GM12801 (cell line): Measurements from ENCODE around the gene RNASET2.

ENCODE experiments used
- TF ChIP-seq, protein P1 (sequence below): IDR thresholded peaks from one replicate; pipeline ENCODE4 v1.5.1; 2011; ENCODE audit warnings: control low read depth; ENCODE audit not compliant: insufficient read length; ENCODE audit errors: extremely low read depth

Gene RNASET2

DNA sequence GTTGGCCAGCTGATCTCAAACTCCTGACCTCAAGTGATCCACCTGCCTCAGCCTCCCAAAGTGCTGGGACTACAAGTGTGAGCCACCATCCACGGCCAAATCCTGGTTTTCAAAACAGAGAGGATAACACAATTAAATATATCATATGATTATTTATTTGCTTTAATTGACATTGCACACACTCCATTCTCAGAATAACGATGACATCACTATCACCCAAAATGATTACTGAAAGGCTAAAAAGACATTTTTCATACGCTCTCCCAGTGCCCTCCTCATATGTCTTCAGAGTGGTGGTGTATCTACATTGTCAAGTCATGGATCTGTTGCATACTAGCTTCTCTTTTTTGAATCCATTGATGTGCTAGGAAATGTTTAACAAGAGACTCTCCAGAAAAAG, 24.4 kb upstream of the RNASET2 start:
- TF ChIP-seq, protein P1, sequence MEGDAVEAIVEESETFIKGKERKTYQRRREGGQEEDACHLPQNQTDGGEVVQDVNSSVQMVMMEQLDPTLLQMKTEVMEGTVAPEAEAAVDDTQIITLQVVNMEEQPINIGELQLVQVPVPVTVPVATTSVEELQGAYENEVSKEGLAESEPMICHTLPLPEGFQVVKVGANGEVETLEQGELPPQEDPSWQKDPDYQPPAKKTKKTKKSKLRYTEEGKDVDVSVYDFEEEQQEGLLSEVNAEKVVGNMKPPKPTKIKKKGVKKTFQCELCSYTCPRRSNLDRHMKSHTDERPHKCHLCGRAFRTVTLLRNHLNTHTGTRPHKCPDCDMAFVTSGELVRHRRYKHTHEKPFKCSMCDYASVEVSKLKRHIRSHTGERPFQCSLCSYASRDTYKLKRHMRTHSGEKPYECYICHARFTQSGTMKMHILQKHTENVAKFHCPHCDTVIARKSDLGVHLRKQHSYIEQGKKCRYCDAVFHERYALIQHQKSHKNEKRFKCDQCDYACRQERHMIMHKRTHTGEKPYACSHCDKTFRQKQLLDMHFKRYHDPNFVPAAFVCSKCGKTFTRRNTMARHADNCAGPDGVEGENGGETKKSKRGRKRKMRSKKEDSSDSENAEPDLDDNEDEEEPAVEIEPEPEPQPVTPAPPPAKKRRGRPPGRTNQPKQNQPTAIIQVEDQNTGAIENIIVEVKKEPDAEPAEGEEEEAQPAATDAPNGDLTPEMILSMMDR: no peak

DNA sequence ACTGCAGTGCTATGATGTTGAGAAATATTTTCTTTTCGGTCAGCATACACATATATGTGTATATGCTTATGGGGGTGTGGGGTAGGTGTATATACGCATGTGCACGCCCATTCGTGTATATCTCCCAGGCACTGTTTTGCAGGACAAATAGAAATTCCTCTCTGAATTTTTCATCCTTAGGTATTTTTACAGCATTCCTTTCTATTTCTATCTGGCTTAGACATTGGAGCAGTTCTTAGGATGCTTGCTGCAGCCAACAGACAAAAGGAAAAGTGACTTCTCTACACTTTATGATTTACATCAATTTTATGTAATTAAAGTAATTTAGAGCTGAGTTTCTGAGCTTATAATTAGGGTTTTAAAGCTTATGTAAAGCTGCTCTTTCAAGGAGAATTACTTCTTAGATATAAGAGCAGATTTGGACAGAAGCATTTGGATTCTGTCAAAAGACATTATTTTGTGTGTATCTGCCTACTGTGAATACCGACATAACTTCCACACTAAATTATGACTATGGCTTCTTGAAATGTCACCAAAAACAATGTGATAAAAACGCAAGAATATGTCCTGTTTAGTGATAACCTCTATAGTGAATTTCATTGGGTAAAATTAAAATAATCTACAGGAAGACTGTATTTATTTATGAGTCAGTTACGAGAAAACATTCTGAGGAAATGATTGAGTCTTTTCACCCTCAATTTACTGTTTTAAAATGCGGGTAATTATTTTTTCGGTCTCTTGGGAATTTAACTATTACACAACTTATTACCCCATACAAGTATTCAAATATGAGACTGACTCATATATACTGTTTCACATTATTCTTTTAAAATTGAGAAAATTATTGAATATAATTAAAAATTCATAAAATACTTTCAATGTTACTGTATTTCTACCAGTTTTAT, 21.5 kb upstream of the RNASET2 start:
- TF ChIP-seq, protein P1: no peak

DNA sequence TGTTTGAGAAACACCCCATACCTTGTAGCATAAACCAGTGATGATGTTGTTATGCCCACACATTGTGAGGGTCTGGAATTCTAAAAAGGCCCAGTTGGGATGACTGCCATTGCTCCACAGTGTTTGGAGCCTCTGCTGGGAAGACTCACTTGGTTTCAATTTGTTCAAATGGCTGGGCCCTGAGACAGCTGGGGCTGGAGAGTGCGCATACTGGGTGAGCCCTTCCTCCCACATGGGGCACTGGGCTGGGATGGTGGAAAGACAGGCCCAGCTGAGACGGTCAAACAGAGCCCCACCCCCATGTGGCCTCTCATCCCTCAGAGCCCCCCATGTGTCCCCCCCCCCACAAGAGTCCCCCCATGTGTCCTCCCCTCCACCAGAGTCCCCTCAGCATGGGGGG, 20.3 kb upstream of the RNASET2 start:
- TF ChIP-seq, protein P1: no peak

DNA sequence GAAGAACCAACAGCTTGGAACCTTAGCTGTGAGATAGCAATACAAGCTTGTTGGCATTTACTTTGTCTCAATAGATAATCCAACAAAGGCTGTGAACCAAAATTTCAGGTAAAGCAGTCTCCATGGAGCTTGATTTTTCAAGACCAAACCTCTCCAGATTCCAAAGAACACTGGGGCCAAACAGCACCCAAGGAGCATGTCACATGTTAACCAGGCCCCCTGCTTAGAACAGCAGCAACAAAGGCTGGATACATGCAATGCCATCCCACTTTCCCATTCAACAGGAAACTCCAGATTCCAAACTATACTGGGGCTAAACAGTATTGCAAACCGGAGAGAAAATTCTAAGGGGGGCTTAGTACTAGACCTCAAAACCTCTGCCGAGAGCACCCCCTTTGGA, 15.8 kb upstream of the RNASET2 start:
- TF ChIP-seq, protein P1: no peak

DNA sequence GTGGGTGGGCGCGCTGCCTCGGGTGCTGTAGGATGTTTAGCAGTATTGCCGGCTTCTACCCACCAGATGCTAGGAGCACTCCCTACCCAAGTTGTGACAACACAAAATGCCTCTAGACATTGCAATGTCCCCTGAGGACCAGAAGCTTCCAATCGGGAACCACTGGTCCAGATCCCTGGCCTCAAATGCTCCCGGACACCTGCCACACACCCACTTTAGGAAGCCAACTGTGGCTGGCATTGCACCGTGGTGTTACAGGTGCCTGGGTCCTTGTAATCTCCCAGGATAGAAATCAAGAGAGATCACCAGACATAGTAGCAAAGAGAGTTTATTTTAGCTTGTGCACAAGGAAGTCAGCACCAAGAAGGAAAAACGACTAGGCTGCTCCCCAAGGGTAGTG, 14.9 kb upstream of the RNASET2 start:
- TF ChIP-seq, protein P1: no peak

DNA sequence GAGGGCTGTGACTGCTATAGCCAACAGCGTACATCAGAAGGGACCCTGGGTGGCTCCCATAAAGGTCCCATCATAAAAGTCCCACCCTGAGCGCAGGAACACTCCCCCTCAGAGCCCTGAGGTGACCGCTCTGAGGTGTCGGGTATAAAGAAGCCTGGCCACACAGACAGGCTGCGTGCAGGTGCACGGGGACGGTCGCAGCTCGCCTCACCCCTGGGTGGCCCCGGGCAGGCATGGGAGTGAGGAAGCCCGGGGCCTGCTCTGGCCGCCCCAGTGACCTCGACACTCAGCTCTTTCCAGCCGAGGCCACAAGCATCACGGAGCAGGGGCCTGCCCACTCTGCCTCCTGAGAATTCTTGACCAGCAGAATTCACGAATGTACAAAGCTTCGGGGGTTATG, 14.4 kb upstream of the RNASET2 start:
- TF ChIP-seq, protein P1: no peak

DNA sequence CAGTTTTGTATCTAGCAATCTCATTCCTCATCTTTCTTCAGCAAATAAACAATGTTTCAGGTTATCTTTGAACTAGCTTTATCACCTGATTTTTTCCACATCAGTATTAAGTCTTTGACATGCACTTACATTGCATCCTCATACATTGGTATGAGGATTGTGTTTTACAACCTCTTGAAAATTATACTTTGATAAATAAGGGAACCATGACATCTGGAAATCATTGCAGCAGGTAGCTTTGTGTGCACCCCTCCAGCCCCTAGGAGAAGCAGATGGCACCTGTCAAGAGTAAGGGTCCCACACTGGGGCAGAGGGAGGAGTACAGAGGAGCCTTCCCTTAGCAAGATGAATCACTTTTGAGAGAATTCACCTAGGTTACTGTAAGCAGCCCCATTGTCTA, 13.7 kb upstream of the RNASET2 start:
- TF ChIP-seq, protein P1: no peak
